ENCODE results near the gene FAM171A1.

DNA sequence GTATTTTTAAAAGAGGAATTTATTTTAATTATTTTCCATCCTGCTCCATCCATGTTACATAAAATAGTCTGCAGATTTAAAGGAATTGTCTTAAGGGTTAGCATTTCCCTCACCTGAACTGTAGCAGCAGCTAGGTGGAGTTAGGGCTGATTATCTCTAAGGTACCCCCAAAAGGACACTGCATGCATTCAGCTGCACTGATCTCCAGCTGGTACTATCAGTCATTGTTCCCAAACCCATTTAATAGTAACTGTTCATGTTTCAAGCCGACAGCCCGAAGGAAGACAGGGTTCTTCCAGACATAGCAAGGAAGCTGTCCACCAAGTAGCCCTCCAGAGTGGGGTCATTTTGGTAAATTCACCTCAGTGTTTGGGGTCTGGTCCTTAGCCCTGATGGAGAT is 48.7 kb downstream of the FAM171A1 start:
- TF ChIP-seq FOXC1 (CRISPR knock-in tag; IDR thresholded peaks at IDR 0.05; ENCODE audit: borderline replicate concordance) (no peak), GLI4 (CRISPR knock-in tag; IDR thresholded peaks at IDR 0.05; ENCODE audit: borderline replicate concordance) (no peak), KMT2A (CRISPR knock-in tag; IDR thresholded peaks at IDR 0.05) (no peak), ZNF232 (CRISPR knock-in tag; IDR thresholded peaks at IDR 0.05; ENCODE audit: borderline replicate concordance) (no peak), FOXK2 (IDR thresholded peaks at IDR 0.05) (no peak), ZNF747 (CRISPR knock-in tag; IDR thresholded peaks at IDR 0.05; ENCODE audit: borderline replicate concordance) (no peak)
- TF ChIP-seq, protein P1, sequence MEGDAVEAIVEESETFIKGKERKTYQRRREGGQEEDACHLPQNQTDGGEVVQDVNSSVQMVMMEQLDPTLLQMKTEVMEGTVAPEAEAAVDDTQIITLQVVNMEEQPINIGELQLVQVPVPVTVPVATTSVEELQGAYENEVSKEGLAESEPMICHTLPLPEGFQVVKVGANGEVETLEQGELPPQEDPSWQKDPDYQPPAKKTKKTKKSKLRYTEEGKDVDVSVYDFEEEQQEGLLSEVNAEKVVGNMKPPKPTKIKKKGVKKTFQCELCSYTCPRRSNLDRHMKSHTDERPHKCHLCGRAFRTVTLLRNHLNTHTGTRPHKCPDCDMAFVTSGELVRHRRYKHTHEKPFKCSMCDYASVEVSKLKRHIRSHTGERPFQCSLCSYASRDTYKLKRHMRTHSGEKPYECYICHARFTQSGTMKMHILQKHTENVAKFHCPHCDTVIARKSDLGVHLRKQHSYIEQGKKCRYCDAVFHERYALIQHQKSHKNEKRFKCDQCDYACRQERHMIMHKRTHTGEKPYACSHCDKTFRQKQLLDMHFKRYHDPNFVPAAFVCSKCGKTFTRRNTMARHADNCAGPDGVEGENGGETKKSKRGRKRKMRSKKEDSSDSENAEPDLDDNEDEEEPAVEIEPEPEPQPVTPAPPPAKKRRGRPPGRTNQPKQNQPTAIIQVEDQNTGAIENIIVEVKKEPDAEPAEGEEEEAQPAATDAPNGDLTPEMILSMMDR (CRISPR knock-in tag; IDR thresholded peaks at IDR 0.05) = no peak
- TF ChIP-seq, protein P2, sequence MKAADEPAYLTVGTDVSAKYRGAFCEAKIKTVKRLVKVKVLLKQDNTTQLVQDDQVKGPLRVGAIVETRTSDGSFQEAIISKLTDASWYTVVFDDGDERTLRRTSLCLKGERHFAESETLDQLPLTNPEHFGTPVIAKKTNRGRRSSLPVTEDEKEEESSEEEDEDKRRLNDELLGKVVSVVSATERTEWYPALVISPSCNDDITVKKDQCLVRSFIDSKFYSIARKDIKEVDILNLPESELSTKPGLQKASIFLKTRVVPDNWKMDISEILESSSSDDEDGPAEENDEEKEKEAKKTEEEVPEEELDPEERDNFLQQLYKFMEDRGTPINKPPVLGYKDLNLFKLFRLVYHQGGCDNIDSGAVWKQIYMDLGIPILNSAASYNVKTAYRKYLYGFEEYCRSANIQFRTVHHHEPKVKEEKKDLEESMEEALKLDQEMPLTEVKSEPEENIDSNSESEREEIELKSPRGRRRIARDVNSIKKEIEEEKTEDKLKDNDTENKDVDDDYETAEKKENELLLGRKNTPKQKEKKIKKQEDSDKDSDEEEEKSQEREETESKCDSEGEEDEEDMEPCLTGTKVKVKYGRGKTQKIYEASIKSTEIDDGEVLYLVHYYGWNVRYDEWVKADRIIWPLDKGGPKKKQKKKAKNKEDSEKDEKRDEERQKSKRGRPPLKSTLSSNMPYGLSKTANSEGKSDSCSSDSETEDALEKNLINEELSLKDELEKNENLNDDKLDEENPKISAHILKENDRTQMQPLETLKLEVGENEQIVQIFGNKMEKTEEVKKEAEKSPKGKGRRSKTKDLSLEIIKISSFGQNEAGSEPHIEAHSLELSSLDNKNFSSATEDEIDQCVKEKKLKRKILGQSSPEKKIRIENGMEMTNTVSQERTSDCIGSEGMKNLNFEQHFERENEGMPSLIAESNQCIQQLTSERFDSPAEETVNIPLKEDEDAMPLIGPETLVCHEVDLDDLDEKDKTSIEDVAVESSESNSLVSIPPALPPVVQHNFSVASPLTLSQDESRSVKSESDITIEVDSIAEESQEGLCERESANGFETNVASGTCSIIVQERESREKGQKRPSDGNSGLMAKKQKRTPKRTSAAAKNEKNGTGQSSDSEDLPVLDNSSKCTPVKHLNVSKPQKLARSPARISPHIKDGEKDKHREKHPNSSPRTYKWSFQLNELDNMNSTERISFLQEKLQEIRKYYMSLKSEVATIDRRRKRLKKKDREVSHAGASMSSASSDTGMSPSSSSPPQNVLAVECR (CRISPR knock-in tag; IDR thresholded peaks at IDR 0.05; ENCODE audit: borderline replicate concordance) = no peak
- TF ChIP-seq, protein P3, sequence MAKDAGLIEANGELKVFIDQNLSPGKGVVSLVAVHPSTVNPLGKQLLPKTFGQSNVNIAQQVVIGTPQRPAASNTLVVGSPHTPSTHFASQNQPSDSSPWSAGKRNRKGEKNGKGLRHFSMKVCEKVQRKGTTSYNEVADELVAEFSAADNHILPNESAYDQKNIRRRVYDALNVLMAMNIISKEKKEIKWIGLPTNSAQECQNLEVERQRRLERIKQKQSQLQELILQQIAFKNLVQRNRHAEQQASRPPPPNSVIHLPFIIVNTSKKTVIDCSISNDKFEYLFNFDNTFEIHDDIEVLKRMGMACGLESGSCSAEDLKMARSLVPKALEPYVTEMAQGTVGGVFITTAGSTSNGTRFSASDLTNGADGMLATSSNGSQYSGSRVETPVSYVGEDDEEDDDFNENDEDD (CRISPR knock-in tag; IDR thresholded peaks at IDR 0.05; ENCODE audit: borderline replicate concordance) = no peak
